GM19238 (cell line): ENCODE results near the gene CD276.
"Not testable (repeated sequence)": the region's sequence is repeated elsewhere in the genome, so short reads cannot be mapped to it uniquely, and the experiment has no call there.

Experiments used
- DNase-seq: peaks from one replicate; pipeline ENCODE4 v3.0.0; 2011; ENCODE audit warnings: low spot score; ENCODE audit not compliant: insufficient read length

Gene CD276

DNA sequence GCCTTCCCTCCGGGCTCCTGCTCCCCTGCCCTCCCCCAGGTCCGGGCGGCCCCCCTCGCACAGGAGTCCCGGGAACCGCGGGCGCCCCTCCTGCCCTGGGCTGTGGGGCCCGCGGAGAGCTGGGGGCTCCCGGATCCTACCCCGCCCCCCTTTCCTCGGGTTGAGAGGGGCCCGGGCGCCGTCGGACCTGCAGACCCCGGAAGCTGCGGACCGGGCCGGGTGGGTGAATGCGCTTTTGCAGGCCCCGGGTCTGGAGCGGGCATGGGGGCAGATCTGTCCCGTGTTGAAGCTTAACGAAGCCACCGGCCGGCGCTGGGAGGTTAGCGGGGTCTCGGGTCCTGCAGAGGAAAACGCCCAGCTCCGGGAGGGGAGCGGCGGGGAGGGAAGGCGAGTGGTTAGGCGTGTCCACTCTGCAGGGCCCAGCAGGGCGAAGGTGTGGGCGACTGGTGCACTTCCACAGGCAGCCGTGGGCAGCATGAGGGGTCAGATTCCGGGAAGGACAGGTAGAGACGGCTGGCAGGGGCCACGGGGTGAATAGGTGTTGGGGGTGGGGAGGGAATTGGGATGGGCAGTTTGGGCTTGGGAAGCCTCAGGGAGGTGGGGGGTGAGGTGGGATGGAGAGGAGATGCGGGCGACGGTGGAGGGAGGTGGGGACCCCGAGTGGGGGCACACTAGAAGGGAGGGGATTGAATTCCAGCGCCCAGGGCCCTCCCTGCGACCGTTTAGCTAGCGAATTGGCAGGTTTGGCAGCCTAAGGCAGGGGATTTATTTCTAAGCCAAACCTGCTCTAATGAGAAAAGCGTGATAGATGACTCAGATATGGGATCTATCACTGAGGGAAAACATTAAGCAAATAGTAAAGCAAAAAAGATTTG is 635 bp downstream of the CD276 start:
- no peak for DNase-seq

DNA sequence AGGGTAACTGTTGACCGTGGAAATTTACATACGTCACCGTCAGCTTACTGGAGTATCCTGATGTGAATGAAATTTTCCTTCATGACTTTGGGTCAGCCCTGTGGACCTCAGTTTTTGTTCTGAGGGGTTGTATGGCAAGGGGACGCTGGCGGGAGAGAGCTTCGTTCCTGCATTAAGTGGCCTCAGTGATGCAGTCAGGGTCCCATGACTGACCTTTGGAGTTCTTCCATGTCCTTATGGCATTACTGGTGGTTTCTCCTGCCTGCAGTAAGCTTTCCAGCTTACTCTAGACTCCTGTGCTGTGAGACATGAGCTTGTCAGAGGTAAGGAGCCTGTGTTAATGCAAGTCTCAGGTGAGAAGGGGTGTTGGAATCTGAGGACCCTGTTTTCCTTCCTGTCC is 1.8 kb downstream of the CD276 start:
- no peak for DNase-seq

DNA sequence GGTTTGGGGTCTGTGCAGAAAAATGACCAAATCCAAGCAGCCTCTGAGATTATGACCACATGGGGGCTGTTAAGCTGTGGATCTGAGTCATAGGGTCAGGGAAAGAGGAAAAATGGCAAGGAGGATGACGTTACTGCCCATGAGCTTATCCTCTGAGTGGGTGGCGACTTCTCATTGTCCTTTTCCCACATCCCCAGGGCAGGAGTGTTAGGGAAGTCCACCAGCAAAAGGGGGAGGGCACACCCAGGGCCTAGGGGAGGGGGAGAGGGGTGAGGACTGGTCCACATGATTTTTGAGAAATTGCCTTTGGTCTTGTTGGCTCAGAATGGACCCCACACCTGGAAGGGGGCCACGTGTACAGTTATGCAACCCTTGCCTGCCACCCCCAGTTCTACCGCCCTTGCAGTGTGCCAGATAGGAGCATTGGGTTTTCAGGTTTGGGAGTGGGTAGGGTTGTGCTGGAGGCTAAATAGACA is 2.6 kb downstream of the CD276 start:
- DNase-seq = no peak

DNA sequence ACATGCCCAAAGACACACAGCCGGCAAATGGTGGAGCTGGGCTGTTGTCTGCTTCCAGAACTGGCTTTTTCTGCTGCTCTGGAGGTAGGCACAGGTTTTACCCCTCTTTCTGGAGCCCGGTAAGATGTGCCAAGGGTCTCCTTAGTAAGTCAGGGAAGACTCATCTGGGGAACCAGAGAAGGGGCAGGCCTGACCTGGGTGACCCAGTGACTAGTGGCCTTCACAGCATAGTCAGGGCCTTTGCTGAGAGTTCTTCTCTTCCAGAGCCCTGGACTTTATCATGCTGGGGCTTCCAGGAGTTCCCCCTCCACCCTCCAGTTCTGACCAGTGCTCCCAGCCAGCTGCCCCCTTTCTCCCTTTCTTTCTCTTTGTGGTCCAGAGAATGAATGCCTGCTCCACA is 3.2 kb downstream of the CD276 start:
- DNase-seq = no peak

DNA sequence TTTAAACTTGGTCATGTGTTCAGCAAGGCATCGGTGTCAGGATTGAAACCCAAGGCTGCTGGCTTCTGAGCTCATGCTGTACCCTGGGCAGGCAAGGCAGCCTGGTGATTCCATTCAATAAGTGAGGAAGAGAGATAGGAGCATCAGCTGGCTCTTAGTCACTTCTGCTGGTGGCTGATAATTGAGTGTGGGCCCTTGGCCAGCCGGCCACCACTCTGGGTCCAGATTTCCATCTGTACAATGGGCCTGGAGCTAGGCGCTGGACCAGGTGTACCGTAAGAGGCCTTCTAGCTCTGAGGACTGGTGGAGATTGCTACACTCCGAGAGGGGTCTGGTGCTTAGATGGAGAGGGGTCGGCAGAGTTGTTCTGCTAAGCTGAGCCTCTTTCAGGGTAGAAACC is 4.3 kb downstream of the CD276 start:
- no peak for DNase-seq

DNA sequence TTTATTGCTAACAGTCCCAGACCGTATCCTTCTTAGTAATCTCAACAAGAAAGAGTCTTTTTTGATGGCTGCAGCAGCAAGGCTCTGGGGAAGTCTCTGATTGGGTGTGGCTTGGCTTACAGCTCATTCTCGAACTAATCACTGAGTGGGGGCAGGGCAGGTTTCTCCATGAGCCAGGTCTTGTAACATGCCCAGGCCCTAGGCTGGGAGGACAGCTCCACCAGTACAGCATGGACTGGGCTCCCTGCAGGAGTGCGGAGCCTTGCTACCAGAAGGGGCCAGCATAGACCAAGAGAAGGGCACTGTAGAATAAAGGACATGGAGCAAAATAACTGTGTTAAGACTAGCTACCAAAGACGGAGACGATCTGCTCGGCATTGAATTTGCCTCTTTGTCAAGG is 7.2 kb downstream of the CD276 start:
- no peak for DNase-seq

DNA sequence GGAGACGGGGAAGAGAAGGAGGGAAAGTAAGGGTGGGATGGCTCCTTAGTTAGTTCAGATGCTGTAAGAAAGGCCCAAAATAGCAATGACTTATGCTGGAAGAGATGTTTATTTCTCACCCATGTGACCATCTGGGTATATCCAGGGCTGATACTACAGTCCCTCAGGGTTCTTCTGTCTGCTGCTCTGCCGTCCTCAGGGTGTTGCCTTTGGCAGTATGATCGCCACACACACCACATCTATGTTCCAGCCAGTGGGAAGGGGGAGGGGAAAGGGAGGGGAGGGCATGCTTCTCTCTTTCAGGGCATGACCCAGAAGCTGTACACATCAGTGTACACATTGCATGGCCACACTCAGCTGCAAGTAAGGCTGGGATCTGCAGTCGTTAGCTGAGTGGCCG is 10.2 kb downstream of the CD276 start:
- DNase-seq = no peak

DNA sequence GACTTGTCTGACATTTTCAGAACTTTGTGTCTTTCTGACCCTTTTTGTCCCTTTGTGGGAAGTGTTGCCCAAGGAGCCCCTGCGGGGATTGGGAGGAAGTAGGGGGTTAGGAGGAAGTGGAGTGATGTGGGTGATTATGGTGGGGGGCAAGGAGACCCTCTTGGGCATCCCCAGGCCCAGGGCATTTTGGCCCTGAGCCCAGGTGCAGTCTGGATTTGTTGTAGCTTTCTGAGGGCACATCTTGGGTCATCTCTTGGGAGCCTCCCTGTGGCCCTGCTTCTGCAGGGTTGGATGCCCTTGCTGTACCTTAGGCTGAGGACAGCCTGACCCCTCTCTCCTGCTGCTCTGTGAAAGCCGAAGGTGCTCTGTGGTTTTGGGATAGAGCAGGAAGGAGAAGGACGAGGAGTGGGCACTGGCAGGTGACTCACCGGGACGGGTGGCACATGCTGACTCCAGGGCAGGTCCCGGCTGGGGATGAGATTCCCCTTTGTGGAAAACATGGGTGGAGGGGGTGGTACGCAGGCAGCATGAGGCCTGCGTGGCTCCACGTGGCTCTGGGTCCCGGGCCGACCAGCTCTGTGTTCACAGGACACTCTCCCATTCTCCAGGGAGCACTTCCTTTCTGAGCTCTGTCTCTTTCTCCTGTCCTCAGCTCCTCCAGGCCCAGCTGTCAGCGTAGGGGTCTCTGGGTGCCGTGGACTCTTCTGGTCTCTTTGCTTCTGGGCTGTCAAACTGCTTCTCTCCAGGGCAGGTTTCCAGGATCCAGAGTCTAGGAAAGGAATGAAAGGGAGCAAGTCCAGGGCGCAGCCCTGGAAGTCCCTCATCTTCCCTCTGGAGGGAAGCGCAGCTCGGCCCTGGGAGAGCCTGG is 11.8 kb downstream of the CD276 start:
- DNase-seq = no peak

DNA sequence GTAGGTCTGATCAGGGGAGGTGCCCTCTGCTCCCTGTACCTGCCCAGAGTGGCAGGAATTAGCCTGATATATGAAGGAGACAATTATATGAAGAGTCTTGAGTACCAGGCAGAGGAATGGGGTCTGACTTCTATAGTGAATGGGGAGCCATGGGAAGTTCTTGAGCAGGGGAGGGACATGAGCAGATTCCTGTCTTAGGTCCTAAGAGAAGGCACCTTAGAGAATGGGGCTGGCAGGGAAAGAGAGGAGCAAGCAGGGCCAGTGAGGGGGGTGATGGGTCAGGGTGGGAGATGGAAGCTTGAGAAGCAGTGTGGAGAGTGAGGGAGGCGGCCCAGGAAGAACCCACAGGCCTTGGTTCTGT is 12.4 kb downstream of the CD276 start:
- DNase-seq = no peak

DNA sequence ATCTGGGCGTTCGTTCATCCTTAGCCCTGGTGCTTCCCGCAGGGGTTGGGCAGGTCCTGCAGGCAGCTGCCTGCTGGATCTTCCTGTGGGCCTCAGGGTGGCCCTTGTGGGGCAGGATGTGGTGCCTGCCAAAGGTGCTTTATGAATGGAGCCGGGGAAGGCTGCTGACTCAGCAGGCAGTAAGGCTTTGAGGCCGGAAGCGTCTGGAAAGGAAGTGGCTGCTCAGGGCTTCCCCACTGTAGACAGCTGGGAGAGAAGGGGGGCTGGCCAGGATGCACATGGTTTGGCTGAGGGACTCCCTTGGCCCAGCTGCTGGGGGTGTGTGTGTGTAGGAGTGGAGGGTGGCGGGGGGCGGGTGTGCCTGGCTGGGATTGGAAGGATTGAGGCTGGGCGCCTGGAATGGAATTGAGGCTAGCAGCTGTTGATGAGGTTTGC is 12.9 kb downstream of the CD276 start:
- peak; percentile 76 for DNase-seq

DNA sequence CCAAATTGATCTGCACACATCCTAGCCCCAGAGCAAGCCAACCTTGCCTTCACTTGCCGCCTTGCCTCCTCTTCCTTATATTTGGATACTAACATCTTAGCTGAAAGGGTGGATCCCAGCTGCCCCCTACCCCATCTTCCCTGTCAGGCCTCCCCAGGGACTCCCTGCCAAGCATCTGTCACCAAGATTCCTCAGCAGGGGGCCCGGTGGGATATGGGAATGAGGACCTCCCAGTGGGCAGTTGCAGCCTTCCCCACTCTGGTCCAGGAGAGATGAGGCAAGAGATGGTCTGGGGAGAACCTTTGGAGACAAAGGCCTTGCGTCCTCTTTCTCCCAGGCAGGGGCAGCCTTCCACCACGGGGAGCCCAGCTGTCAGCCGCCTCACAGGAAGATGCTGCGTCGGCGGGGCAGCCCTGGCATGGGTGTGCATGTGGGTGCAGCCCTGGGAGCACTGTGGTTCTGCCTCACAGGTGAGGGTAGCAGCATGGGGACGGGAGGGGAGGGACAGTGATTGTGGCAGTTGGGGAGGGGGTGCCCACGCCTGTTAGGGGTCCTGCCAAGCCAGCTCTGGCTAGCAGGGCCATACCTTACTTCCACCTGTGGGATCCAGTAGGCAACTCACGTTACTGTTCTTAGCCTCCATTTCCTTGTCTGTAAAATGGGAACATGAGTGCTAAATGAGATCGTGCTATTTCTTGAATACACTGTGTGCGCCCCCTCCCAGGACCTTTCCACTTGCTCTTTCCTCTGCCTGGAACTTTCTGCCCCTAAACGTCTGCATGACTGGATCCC is 15.3 kb downstream of the CD276 start:
- DNase-seq = no peak

DNA sequence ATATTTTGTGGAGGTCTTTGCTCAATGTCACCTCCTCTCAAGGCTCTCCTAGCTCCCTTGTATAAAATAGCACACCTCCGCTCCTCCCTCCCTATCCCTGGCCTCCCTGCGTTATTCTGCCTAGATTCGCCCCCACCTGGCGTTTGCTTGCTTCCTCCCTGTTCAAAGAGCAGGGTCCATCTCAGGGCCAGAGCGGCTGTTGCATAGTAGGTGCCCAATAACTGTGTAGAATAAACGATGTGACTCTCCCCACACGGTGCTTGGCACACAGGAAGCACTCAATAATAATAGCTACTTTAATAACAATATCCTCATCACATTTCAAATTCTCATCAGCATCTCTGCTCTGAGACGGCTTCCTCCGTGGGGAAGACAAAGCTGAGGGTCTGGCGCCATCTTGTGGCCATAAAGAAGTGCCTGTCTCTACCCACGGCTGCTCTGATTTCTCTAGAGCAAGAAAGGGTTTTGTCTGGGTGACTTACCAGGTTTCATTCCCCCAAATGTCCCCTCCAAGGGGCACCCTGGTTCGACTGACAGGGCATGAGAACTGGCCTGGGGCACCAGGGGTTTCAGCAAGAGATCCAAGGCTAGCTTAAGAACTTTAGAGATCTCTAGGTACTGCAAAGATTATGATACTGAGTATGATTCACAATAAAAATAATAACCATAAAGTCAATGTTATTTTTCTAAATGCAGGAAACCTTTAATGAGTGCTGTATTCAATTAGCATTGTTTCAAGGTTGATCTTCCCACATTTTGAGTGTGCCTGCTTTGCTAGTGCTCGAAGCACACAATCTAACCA is 16.1 kb downstream of the CD276 start:
- DNase-seq = peak; percentile 63

DNA sequence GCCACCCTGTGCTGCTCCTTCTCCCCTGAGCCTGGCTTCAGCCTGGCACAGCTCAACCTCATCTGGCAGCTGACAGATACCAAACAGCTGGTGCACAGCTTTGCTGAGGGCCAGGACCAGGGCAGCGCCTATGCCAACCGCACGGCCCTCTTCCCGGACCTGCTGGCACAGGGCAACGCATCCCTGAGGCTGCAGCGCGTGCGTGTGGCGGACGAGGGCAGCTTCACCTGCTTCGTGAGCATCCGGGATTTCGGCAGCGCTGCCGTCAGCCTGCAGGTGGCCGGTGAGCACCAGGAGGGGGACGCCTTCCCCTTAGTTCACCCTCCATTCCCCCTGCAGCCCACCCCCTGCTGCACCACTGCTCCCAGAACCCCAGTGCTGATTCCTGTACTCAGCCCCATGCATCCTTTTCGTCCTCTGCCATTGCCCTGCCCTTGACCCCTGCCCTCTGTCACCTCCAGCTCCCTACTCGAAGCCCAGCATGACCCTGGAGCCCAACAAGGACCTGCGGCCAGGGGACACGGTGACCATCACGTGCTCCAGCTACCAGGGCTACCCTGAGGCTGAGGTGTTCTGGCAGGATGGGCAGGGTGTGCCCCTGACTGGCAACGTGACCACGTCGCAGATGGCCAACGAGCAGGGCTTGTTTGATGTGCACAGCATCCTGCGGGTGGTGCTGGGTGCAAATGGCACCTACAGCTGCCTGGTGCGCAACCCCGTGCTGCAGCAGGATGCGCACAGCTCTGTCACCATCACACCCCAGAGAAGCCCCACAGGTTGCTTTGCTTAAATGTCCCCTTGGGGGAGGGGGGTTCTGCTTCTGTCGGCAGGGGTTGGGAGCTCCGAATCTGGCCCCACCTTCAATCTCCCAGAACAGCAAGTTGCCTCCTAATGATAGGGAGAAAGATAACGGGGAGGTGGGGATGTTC is 18.4 kb downstream of the CD276 start:
- not testable (repeated sequence) for DNase-seq

DNA sequence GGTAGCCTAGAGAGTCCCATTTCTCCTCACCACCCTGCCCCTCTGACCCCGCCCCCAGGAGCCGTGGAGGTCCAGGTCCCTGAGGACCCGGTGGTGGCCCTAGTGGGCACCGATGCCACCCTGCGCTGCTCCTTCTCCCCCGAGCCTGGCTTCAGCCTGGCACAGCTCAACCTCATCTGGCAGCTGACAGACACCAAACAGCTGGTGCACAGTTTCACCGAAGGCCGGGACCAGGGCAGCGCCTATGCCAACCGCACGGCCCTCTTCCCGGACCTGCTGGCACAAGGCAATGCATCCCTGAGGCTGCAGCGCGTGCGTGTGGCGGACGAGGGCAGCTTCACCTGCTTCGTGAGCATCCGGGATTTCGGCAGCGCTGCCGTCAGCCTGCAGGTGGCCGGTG is 19.4 kb downstream of the CD276 start:
- not testable (repeated sequence) for DNase-seq

DNA sequence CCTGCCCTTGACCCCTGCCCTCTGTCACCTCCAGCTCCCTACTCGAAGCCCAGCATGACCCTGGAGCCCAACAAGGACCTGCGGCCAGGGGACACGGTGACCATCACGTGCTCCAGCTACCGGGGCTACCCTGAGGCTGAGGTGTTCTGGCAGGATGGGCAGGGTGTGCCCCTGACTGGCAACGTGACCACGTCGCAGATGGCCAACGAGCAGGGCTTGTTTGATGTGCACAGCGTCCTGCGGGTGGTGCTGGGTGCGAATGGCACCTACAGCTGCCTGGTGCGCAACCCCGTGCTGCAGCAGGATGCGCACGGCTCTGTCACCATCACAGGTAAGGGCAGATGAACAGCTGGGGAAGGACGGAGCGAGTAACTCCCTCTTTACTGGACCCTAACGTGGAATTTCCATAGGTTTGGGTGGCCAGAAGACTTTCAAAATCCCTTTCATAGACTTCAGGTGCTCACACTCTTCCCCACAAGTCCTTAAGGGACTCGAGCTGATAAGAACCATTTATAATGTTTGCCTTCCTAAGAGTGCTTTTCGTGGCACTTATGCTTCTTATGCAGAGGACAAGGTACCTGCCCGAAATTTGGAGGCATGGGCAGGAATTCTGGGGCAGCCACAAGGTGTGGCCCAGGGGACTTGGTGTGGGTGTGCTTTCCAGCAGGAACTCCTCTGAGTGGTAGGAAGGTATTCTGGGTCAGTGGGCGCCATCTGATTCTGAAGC is 20.1 kb downstream of the CD276 start:
- not testable (repeated sequence) for DNase-seq

DNA sequence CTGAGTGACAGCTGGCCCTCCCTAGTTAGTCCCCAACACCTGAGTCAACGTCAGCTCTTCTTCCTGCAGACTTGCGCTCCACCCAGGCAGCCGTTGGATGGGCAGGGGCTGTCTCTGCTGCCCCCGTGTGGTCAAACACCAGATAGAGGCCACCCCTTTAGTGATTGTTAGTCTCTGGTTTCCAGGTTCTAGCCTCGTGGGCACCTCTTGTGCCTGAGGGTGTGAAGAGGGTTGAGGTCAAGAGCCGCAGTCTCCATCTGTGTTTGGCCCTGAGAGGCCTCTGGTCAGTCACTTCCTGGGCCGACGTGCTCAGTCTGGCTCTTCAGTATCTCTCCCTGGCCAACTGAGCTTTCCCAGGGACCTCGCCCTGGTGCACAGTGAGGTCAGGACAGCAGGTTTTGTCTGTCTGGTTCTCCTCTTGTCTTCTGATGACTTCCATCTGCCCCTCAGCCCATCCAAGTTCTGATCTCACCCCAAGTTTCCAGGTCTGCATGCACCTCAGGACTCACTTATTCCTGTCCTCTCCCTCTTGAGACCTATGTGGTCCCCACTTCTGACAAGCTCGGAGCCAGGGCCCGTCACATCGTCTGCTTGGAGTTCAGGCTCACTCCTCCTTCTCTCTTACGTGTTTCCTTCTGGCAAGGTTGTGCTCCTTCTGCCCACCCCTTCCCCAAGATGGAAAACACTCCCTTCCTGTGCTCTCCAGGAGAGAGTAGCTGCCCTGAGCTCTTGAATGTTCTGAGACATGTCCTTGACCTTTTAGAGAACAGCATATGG is 20.9 kb downstream of the CD276 start:
- DNase-seq = peak; percentile 48

DNA sequence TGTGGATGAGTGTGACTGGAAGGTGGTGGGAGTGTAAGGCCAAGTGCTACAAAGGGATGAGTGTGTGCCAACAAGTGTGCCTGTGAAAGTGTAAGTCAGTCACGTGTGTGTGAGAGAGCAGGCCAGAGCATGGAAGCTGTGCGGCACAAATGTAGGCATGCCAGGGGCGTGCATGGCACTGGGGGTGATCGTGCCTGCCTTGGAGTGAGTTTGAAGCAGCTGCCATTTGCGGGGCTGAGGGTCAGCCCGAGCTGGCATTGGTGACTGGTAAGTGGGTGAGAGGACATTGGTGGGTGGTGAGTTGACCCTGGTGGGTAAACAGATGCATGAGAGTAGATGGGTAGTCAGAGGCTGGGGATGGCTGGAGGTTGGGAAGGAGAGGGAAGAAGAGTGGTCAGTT is 24.5 kb downstream of the CD276 start:
- no peak for DNase-seq

DNA sequence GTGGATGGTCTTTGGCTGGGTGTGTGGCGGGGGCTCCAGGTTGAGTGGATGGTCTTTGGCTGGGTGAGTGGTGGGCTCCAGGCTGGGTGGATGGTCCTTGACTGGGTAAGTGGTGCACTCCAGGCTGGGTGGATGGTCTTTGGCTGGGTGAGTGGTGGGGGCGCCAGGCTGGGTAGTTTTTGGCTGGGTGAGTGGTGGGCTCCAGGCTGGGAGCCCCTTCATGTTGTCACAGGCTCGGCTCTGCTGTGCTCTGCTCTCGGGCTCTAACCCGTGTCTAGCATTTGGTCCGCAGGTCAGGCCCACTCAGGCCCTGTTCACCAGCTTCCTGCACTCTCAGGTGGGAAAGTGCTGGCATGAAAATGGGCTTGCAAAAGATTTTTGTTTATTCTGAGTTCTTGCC is 25.1 kb downstream of the CD276 start:
- no peak for DNase-seq
